Renal pelvis (tissue), 4 donors: Measurements from ENCODE around the gene AUTS2. TPM values are rescaled to one million over a fixed set of nuclear protein-coding genes. Genes with fewer than 3 reads are reported as not detected.

Experiments
- DNase-seq: peaks from one replicate; pipeline ENCODE4 v3.0.0-alpha.2; 2013
- polyA plus RNA-seq, 3 donors: library from polyadenylated mRNA; unstranded; fragments of 120-200 nt; gene quantifications; one replicate each; pipeline ENCODE4 v1.2.1, GENCODE V29; 2013; ENCODE audit not compliant: insufficient read length in 3 of 3

The AUTS2 gene
- polyA plus RNA-seq, 3 donors: 85.8 to 114 (median 86.6) TPM

DNA sequence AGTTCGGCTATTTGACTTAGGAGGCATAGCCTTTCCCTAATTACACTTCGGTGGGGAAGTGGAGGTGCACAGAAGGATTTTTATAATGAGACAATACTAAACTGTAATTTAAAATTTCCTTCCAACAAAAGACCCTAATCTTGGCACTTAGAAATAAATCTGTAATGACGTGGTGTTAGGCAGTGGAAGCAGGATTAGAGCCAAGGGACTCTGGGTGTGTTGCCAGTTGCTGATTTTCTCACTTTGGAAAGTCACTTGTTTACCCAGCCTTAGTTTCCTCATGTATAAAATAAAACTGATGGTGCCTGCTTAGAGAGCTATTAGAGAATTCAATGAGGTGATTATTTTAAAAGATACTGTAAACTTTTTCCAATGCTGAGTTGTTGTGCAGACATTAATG, 287.2 kb downstream of the AUTS2 start:
- DNase-seq: no peak

- DNase-seq: no peak
Observed at GRCh38 chr7:69889338-69889975, 291.2 kb downstream of the AUTS2 start.

GRCh38 chr7:69889976-69890351, 291.7 kb downstream of the AUTS2 start:
- no peak for DNase-seq

- DNase-seq: no peak
Observed at GRCh38 chr7:69892790-69893189, 294.5 kb downstream of the AUTS2 start.

- DNase-seq: no peak
Observed at GRCh38 chr7:69893906-69894305, 295.6 kb downstream of the AUTS2 start.

GRCh38 chr7:69895446-69895845, 297.2 kb downstream of the AUTS2 start:
- DNase-seq: no peak

- DNase-seq: no peak
Observed at GRCh38 chr7:69896121-69896520, 297.8 kb downstream of the AUTS2 start.

DNA sequence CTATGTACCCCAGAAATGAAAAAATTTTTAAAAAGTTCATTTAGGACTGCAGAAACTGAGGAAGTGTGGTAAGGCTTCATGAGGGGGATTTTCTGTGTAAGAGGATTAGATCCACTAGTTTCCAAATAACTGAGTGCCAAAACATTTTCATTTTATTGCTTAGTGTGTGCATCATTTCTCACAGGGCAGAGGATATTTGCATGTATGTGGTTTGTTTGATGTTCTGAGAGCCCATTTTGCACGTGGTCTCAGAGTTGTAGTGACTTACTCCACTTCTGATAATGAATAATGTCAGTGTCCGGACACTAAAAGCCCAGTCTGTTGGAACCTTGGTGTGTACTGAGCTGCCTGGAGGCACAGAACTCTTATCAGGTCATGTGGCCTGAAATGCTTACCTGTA, 299.9 kb downstream of the AUTS2 start:
- no peak for DNase-seq

DNA sequence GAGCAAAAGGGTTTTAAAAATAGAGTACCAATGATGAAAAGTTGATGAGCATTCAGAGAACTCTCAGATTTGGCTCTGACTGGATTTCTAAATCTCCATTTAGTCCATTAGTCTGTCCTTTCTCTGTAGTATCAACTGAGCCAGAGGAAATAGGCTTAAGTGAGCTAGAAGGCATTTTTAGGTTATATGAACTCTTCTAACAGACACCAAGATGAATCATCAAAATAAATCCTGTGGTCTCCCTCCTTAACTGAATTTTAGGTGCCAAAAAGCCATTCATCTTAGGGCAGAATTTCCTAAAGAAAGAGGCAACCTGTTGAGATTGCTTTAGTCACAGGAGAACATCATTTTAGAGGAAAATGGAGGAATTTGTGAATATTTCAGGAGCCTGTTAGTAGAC, 305.1 kb downstream of the AUTS2 start:
- no peak for DNase-seq

GRCh38 chr7:69906283-69906995, 308.2 kb downstream of the AUTS2 start:
- no peak for DNase-seq

- no peak for DNase-seq
Observed at GRCh38 chr7:69907720-69908119, 309.4 kb downstream of the AUTS2 start.

GRCh38 chr7:69908454-69908853, 310.2 kb downstream of the AUTS2 start:
- DNase-seq: no peak

DNA sequence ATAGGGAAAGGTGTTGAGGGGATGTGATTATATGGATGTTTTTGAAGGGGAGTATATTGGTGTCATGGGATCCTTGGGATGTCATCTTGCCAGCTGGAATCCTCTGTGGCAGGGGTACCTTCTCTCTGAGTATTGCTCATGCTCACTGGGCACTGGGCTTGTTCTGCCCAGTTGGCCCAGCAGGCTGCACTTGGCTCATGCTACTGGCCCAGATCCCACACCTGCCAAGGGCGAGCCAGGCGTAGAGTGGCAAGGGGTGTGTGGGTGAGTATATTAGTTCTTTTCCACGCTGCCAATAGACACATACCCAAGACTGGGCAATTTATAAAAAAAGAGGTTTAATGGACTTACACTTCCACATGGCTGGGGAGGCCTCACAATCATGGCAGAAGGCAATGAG, 311.9 kb downstream of the AUTS2 start:
- DNase-seq: no peak

DNA sequence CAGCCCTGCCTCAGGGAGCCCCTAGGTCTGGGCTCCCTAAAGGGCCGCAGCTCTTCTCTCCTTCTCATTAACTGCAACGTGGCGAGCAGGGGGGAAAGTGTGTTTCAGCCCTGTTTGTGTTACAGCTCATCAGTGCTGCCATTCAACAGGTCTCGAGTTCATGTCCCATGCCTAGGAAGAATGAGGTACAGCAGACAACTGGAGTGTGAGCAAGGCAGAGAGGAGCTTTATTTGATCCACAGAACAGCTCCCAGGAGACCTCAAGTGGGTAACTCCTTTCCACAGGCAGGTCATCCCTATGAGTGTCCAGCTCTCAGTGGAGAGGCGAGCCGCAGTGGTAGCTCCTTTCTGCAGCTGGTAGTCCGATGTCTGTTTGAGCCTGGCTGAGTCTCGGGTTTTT, 313.1 kb downstream of the AUTS2 start:
- DNase-seq: no peak

DNA sequence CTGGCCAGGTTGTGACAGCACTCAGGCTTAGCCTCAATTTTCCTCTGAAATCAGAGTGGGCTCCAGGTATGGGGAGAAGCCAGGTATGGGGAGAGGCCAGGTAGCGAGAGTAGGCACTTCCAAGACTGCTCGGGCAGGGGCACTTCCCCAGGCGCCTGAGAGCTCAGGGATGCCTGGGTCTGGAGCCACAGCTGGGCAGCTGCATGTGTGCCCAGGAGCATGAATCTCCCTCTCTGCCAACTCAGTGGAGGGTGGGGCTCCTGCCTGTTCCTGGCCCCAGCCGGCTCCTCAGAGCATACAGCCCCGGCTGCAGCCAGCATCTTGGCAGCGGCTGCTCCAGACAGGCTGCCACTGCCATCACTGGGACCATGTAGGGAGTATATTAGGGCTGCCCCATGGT, 313.9 kb downstream of the AUTS2 start:
- DNase-seq: no peak

DNA sequence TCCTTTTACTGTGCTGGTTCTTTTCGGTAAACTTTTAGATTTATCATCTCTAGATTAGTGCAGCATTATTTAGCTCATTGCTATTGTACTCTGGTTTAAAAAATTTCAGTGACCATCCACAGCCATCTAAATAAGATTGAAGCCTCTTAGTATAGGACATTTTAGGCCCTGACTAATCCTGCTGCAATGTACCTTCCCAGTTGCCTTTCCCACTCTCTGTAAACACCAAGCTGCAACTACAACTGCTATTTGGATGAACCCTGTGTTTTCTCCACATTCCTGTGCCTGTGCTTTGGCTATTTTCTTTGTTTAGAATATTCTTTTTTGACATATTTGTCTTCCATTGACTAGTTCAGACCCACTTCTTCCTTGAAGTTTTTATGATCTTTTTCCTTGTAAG, 314.6 kb downstream of the AUTS2 start:
- DNase-seq: no peak

GRCh38 chr7:69919426-69920111, 321.3 kb downstream of the AUTS2 start:
- no peak for DNase-seq

- no peak for DNase-seq
Observed at GRCh38 chr7:69920797-69921196, 322.5 kb downstream of the AUTS2 start.

DNA sequence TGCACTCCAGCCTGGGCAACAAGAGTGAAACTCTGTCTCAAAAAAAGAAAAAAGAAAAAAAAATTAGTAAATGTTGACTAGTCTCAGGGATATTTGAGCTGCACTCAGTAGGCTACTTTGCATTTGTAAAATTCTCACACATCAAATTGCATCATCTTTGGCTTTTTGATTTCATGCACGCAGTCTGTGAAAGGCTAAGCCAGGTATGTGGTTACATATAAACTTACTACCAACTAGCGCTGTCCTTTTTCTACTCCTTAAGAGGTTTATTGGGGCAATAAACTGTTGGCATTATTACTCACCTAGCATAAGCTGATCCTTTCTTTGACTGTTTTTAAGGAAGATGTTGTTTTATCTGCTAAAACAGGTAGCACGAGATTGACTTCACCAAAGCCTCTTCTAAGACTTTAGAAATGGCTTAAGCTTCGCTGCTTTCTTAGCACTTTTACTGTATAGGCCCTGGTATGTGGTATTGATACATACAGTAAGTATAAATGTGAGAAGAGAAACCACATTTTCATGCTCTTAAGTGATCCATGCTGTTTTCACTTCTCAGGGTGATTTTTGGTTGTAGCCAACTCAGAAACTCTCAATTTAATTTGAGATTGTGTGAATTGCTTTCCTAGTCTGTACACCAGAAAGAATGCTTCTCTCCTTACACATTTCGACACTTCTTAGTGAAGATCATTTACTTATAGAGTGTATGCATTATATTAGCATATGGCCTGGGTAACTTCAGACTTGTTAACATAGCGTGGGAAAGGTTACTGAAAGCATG, 323.9 kb downstream of the AUTS2 start:
- no peak for DNase-seq

GRCh38 chr7:69927461-69927860, 329.2 kb downstream of the AUTS2 start:
- no peak for DNase-seq

DNA sequence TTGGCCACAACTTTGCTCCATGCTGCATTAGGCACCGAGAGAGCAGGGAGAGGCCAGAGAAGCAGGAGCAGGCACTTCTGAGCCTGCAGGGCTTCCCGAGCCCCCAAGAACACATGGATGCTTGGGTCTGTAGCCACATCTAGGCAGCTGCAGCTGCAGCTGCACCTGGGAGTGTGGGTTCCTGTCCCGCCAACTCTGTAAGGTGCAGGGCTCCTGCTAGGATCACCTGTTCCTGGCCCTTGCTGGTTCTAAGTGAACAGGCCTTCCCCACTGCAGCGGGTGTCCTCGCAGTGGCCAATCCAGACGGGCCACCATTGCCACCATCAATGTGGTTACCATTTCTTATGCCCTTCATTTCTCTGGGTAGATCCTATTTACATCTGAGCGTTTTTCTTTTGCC, 330.3 kb downstream of the AUTS2 start:
- DNase-seq: no peak

- no peak for DNase-seq
Observed at GRCh38 chr7:69929622-69930021, 331.3 kb downstream of the AUTS2 start.
